GM19455 (cell line): ENCODE data around the gene TOGARAM1.
"Not testable (repeated sequence)": the region's sequence is repeated elsewhere in the genome, so short reads cannot be mapped to it uniquely, and the experiment has no call there.

Experiments used
- ATAC-seq: cut with Tn5 transposase; IDR thresholded peaks from one replicate; pipeline ENCODE4 v1.9.1; 2021; ENCODE audit not compliant: unreplicated experiment

TOGARAM1 gene

DNA sequence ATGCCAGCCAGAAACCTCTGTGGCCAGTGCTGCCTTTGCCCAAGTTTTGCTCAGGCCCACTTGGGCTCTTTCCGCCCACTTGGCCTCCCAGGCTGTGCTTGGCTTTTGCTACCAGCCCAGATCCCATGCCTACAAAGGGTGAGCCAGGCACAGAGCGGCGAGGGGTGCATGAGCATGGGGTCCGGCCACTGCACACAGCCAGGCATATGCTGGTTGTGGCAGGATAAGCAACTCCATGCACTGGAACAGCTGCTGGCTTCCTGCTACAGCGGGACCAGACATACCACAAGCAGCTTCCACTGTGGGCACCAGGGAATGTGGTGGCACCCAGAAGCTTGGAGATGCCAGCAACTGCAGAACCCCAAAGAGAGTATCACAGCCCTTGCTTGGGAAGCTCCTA lies 76.3 kb downstream of the TOGARAM1 start:
- no peak for ATAC-seq

- ATAC-seq, result no peak
Observed at GRCh38 chr14:45038865-45039264, 76.9 kb downstream of the TOGARAM1 start.

DNA sequence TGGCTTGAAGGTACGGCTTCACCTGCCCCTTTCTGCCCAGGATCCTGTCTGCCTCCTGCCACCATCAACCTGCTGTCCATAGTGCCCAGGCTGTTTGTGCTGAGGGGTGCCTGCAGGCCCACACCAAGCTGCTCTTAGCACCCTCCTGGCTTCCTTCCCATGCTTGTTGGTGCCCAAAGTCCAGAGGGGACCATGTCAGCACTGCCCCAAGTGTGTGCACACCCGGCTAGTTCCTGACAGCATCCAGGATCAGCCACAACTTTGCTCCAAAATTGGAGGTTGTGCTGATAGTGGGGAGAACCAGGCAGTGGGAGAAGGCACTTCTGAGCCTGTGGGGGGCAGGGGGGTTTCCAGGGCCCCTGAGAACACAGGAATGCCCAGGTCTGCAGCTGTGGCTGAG lies 77.4 kb downstream of the TOGARAM1 start:
- no peak for ATAC-seq

- ATAC-seq, result no peak
Observed at GRCh38 chr14:45041641-45042040, 79.7 kb downstream of the TOGARAM1 start.

DNA sequence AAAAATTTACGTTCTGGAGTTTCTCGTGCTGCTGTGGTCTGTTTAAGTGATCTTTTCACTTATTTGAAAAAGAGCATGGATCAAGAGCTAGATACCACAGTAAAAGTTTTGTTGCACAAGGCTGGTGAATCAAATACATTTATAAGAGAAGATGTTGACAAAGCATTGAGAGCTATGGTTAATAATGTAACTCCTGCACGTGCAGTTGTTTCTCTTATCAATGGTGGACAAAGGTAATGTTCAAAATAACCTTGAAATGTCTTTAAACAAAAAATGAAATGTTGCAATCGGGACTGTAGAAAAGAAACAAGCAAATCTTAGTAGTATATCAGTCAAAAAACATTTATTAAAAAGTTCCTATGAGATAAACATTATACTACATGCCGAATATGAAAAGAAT lies 82.6 kb downstream of the TOGARAM1 start:
- ATAC-seq, result no peak

GRCh38 chr14:45048385-45048784 lies 86.4 kb downstream of the TOGARAM1 start:
- no peak for ATAC-seq

DNA sequence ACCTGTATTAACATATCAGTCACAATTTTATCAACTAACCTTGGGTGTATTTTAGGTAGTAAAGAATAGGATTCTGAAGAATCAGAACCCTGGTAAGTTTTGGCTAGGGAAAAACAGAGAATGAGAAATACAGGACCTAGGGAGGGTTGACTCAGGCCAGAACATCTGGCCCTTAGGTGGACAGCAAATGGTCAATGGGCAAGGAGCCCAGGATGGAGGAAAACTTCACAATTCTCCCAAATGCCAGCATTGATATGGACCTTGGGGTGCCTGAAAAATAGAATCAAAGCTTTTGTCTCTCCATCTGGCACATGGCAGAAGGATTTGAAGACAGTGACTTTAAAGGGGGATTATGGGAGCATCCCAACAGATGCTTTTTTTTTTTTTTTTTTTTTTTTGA lies 89.2 kb downstream of the TOGARAM1 start:
- no peak for ATAC-seq

- ATAC-seq, result no peak
Observed at GRCh38 chr14:45051896-45052295, 89.9 kb downstream of the TOGARAM1 start.

- ATAC-seq, result no peak
Observed at GRCh38 chr14:45057349-45057748, 95.4 kb downstream of the TOGARAM1 start.

DNA sequence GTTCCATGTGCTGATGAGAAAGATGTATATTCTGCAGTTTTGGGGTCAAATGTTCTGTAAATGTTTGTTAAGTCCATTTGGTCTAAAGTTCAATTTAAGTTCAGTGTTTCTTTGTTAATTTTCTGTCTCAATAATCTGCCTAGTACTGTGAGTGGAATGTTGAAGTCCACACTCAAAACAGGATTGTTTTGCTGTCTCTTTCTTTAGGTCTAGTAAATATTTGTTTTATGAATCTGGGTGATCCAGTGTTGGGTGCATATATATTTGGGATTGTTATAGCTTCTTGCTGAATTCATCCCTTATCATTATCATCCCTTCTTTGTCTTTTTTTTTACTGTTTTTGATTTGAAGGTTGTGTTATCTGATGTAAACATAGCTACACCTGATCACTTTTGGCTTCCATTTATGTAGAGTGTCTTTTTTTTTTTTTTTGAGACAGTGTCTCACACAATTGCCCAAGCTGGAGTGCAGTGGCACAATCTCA lies 95.9 kb downstream of the TOGARAM1 start:
- ATAC-seq, result no peak

DNA sequence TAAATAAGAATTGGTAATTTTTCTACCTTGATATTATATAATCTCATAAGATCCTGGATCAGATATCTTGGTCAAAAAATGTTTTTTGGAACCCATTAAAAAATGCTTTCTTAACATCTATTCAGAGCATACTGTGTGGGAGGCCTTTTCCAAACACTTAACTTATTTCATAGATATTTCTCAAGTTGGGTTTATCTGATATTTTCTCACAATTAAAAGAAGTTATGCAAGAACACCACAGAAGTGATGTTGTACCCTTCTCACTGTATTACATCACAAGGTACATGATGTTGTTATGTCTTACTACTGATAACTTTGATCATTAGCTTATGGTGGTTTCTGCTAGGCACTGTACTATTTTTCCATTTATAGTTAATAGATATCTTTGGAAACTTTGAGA lies 98.6 kb downstream of the TOGARAM1 start:
- no peak for ATAC-seq

DNA sequence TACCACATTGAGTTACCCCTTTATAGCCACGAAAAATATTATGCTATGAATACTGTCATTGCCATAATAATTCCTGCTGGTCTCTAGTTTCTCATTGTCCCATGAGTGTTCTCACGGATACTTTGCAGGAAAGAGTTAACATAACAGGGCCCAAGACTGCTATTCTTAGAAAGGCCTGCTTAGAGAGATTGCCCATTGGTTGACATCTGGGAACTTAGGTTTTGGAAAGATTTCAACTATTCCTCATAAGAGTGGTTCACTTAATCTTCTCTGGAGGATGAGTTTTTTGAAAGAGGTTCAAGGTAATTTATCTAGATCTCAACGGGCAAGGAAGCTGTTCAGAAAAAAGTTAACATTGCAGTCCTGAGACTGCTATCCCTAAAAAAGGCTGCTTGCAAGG lies 103.5 kb downstream of the TOGARAM1 start:
- ATAC-seq, result no peak

- no peak for ATAC-seq
Observed at GRCh38 chr14:45065956-45066355, 104.0 kb downstream of the TOGARAM1 start.

DNA sequence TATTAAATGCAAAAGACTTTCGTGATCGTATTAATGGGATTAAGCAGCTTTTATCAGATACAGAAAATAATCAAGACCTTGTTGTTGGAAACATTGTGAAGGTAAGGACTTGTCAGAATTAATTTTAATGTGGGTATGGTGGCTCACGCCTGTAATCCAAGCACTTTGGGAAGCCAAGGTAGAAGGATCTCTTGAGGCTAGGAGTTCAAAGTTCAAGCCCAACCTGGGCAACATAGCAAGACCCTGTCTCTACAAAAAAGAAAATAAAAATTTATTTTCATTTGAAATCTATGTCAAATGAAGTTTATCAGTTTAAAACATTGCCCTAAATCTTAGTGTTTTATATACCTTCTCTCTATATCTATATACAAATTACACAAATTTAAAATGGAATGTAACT lies 104.7 kb downstream of the TOGARAM1 start:
- ATAC-seq, result no peak

- no peak for ATAC-seq
Observed at GRCh38 chr14:45068396-45068795, 106.4 kb downstream of the TOGARAM1 start.

GRCh38 chr14:45070215-45070614 lies 108.2 kb downstream of the TOGARAM1 start:
- no peak for ATAC-seq

- no peak for ATAC-seq
Observed at GRCh38 chr14:45072126-45072525, 110.1 kb downstream of the TOGARAM1 start.

GRCh38 chr14:45073231-45073879 lies 111.4 kb downstream of the TOGARAM1 start:
- no peak for ATAC-seq

DNA sequence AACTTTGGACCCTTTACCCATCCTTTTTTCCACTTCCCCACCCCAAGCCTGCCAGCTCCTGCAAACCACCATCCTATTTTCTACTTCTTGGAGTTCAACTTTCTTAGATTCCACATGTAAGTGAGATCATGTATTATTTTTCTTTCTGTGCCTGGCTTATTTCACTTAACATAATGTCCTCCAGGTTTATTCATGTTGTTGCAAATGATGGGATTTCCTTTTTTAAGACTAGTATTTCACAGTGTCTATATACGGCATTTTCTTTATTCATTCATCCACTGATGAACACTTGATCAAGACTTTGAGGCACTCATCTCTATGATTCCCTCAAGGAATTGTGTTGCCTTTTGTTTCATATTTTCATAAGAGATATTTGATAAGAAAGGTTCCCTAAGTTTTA lies 116.3 kb downstream of the TOGARAM1 start:
- ATAC-seq, result no peak

DNA sequence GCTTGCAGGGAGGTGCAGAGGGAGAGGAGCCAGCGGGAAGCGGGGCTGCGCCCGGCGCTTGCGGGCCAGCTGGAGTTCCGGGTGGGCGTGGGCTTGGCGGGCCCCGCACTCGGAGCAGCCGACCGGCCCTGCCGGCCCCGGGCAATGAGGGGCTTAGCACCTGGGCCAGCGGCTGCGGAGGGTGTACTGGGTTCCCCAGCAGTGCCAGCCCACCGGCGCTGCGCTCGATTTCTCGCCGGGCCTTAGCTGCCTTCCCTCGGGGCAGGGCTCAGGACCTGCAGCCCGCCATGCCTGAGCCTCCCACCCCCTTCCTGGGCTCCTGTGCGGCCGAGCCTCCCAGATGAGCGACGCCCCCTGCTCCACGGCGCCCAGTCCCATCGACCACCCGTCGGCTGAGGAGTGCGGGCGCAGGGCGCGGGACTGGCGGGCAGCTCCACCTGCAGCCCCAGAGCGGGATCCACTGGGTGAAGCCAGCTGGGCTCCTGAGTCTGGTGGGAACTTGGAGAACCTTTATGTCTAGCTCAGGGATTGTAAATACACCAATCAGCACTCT lies 118.5 kb downstream of the TOGARAM1 start:
- ATAC-seq, result not testable (repeated sequence)

- not testable (repeated sequence) for ATAC-seq
Observed at GRCh38 chr14:45081096-45081495, 119.1 kb downstream of the TOGARAM1 start.

DNA sequence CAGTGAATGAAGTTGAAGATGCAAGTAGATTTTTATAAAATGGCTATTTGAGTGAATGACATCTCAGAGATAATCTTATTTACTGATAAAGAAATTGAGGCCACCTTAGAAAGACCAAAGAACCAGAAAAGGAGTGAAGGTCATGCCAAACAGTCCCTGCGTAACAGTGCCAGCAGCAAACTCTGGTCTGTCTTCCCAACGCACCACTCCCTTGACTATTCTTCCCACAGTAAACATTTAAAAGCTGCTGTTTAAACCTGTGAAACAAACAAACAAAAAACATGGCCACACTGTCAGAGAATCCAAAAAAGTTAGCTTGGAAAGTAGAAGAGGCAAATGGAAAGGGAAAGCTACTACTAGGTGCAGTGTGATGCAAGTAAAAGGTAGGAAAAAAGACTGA lies 120.4 kb downstream of the TOGARAM1 start:
- no peak for ATAC-seq

GRCh38 chr14:45083617-45083975 lies 121.6 kb downstream of the TOGARAM1 start:
- peak; percentile 19 for ATAC-seq
